ENCODE measurements around the gene ARAP2. TPM values are rescaled to one million over a fixed set of nuclear protein-coding genes. Genes with fewer than 3 reads are reported as not detected.

Gene ARAP2
- total RNA-seq, 5 donors from 2014 or later (not counting 1 experiment from before 2014, with no cell fraction given) = 41.2 to 94.3 (median 61.0) TPM

DNA sequence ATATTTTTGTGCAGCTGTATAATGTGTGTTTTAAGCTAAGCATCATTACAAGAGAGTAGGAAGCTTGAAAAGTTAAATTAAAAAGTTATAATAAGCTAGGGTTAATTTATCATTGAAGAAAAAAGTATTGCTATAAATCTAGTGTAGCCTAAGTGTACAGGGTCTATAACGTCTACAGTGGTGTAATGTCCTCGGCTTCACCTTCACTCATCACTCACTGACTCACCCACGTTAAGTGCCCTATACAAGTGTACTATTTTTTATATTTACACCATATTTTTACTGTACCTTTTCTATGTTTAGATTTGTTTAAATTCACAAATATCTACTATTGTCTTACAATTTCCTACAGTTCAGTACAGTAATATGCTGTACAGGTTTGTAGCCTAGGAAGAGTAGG lies 23.5 kb downstream of the ARAP2 start:
- ChIA-PET CTCF (no interaction called here), POLR2A (interaction anchor here (0.6 to 0.7 kb wide), 2 partner anchors 28 to 508 kb away, joined by 3 to 4 read pairs; no protein-coding TSS in a partner anchor)
- H3K27me3 Mint-ChIP-seq = no peaks in the 10 kb centered on the region
- no peak for DNase-seq
- peaks cover 58 to 68% (median 67%) of the 10 kb centered on the region in 3 donors for H3K4me1 Mint-ChIP-seq
- peaks cover 13% of the 10 kb centered on the region for H3K36me3 Mint-ChIP-seq
- Histone ChIP-seq H3K27ac (ENCODE audit: low read length) (no peak overlapping the region), H3K4me1 (ENCODE audit: control insufficient read depth in 1 of 2, extremely low read depth in 1 of 2, insufficient read depth in 2 of 2, low read length in 2 of 2) (peaks cover 11 to 25% of the 10 kb centered on the region in 2 experiments), H3K27me3 (replicated peaks in 1 of 2; ENCODE audit: control insufficient read depth in 2 of 2, extremely low read depth in 1 of 2, insufficient read depth in 2 of 2, low read length in 1 of 2) (no peaks in the 10 kb centered on the region), H3K9me3 (no peaks in the 10 kb centered on the region), H3K36me3 (ENCODE audit: control insufficient read depth in 2 of 2, extremely low read depth in 1 of 2, insufficient read depth in 1 of 2, low read length in 1 of 2) (no peaks in the 10 kb centered on the region), H3K4me3 (ENCODE audit: control insufficient read depth in 1 of 2, extremely low read depth in 1 of 2, low read length in 1 of 2) (no peak overlapping the region)
- no peak overlapping the region for H3K27ac Mint-ChIP-seq
- no peaks in the 10 kb centered on the region for H3K9me3 Mint-ChIP-seq
- ATAC-seq (replicated peaks in 1 of 4) = no peak
- no peak overlapping the region for H3K4me3 Mint-ChIP-seq
- WGBS (ENCODE audit: insufficient coverage) = no CpG with 5 or more reads among the region's 3 CpGs

DNA sequence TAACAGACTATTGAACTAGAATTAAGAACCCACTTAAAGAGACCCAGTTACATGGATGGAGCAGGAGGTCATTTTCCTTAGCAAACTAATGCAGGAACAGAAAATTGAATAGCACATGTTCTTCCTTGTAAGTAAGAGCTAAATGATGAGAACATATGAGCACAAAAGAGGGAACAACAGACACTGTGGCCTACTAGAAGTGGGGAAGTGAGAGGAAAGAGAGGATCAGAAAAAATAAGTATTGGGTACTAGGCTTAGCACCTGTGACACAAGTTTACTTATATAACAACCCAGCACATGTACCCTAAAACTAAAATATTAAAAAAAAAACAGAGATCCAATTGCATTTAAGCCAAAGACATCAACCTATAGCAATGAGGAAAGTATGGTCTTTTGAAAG lies 26.2 kb downstream of the ARAP2 start:
- Histone ChIP-seq H3K9me3 (no peaks in the 10 kb centered on the region), H3K27me3 (replicated peaks in 1 of 2; ENCODE audit: control insufficient read depth in 2 of 2, extremely low read depth in 1 of 2, insufficient read depth in 2 of 2, low read length in 1 of 2) (no peaks in the 10 kb centered on the region), H3K27ac (ENCODE audit: low read length) (no peak overlapping the region), H3K36me3 (ENCODE audit: control insufficient read depth in 2 of 2, extremely low read depth in 1 of 2, insufficient read depth in 1 of 2, low read length in 1 of 2) (peaks cover 0 to 9% of the 10 kb centered on the region in 2 donors), H3K4me1 (ENCODE audit: control insufficient read depth in 1 of 2, extremely low read depth in 1 of 2, insufficient read depth in 2 of 2, low read length in 2 of 2) (peaks cover 4 to 12% of the 10 kb centered on the region in 2 experiments), H3K4me3 (ENCODE audit: control insufficient read depth in 1 of 2, extremely low read depth in 1 of 2, low read length in 1 of 2) (no peak overlapping the region)
- ChIA-PET POLR2A (interaction anchor here in 1 of 2 donors (0.6 kb wide), 1 partner anchor 26 kb away, joined by 9 read pairs; no protein-coding TSS in a partner anchor), CTCF (no interaction called here)
- Mint-ChIP-seq H3K9me3 (no peaks in the 10 kb centered on the region), H3K4me1 (peaks cover 61 to 66% (median 64%) of the 10 kb centered on the region in 3 donors), H3K27ac (peak overlapping the region in 1 of 2 donors; percentile 40), H3K27me3 (no peaks in the 10 kb centered on the region), H3K36me3 (peaks cover 16% of the 10 kb centered on the region), H3K4me3 (peak overlapping the region in 1 of 3 donors; percentile 16)
- ATAC-seq (replicated peaks in 1 of 4) (no peak), DNase-seq (no peak)

DNA sequence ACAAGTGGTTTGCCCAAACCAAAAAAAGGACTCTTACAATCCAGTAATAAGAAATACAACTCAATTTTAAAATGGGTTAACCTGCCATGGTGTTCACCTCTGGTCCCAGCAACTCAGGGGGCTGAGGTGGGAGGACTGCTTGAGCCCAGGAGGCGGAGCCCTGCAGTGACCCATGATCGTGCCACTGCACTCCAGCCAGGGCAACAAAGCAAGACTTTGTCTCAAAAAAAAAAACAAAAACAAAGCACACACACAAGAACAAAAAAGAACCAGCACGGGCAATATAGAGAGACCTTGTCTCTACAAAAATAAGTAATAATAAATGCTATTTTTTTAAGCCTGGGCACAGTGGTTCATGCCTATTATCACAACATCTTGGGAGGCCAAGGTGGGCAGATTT lies 28.7 kb downstream of the ARAP2 start:
- DNase-seq = no peak
- Histone ChIP-seq H3K4me3 (ENCODE audit: control insufficient read depth in 1 of 2, extremely low read depth in 1 of 2, low read length in 1 of 2) (no peak overlapping the region), H3K27ac (ENCODE audit: low read length) (no peak overlapping the region), H3K9me3 (no peaks in the 10 kb centered on the region), H3K36me3 (ENCODE audit: control insufficient read depth in 2 of 2, extremely low read depth in 1 of 2, insufficient read depth in 1 of 2, low read length in 1 of 2) (peaks cover 0 to 24% of the 10 kb centered on the region in 2 donors), H3K27me3 (replicated peaks in 1 of 2; ENCODE audit: control insufficient read depth in 2 of 2, extremely low read depth in 1 of 2, insufficient read depth in 2 of 2, low read length in 1 of 2) (no peaks in the 10 kb centered on the region), H3K4me1 (ENCODE audit: control insufficient read depth in 1 of 2, extremely low read depth in 1 of 2, insufficient read depth in 2 of 2, low read length in 2 of 2) (peaks cover 4 to 12% of the 10 kb centered on the region in 2 experiments)
- ChIA-PET POLR2A (interaction anchor here in 1 of 2 donors (0.7 to 1.1 kb wide), 2 partner anchors 10 to 19 kb away, joined by 3 to 4 read pairs; no protein-coding TSS in a partner anchor), CTCF (interaction anchor here in 1 of 2 donors (0.7 to 1.3 kb wide), 4 partner anchors 11 to 165 kb away, joined by 3 to 9 read pairs (median 4); no protein-coding TSS in a partner anchor)
- H3K27ac Mint-ChIP-seq = no peak overlapping the region
- WGBS (ENCODE audit: insufficient coverage) = 100% methylated on average over 1 of the region's 3 CpGs
- ATAC-seq (replicated peaks in 1 of 4) = no peak
- H3K4me1 Mint-ChIP-seq = peaks cover 56 to 60% (median 57%) of the 10 kb centered on the region in 3 donors
- H3K27me3 Mint-ChIP-seq = no peaks in the 10 kb centered on the region
- H3K9me3 Mint-ChIP-seq = no peaks in the 10 kb centered on the region
- no peak overlapping the region for H3K4me3 Mint-ChIP-seq
- H3K36me3 Mint-ChIP-seq = peaks cover 36% of the 10 kb centered on the region

DNA sequence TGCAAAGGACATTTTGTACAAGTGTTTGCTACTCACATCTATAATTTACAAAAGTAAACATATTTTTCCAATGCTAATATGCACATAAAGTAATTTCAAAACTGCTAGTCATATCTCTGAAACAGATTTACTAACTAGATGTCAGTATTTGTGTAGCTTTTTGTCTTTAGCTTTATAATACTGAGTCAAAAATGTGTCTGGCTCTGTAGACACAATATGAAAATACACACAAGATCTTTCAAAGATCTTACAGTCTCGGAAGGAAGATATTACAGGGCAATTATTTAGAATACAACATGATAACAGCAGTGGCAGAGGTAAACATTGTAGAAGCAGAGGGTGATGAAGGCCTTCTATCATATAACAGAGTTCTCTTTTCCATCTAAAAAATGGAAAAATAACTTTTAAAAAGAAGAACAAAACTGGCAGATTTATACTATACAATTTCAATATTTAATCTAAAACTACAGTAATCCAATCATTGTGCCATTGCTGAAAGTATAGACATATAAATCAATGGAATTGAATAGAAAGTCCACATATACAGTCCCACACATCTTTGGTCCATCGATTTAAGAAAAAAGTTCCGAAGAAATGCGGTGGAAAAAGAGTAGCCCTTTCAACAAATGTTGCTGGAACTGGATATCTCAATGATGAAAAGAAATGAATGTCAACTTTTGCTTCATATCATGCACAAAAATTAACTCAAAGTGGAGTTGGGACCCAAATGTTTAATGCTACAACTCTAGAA lies 29.4 kb downstream of the ARAP2 start:
- H3K27me3 ChIP-seq (replicated peaks in 1 of 2; ENCODE audit: control insufficient read depth in 2 of 2, extremely low read depth in 1 of 2, insufficient read depth in 2 of 2, low read length in 1 of 2) = no peaks in the 10 kb centered on the region
- H3K9me3 ChIP-seq = no peaks in the 10 kb centered on the region
- Mint-ChIP-seq H3K27me3 (no peaks in the 10 kb centered on the region), H3K4me1 (peaks cover 60 to 62% (median 60%) of the 10 kb centered on the region in 3 donors), H3K36me3 (peaks cover 38% of the 10 kb centered on the region), H3K9me3 (no peaks in the 10 kb centered on the region), H3K4me3 (no peak overlapping the region), H3K27ac (no peak overlapping the region)
- POLR2A ChIA-PET = interaction anchor here in 1 of 2 donors (0.7 kb wide), 1 partner anchor 43 kb away, joined by 3 read pairs; no protein-coding TSS in a partner anchor
- DNase-seq (no peak), ATAC-seq (replicated peaks in 1 of 4) (no peak)
- whole genome bisulfite sequencing (ENCODE audit: insufficient coverage) = no CpG with 5 or more reads among the region's 4 CpGs
- CTCF ChIA-PET = interaction anchor here in 1 of 2 donors (0.9 to 1.3 kb wide), 3 partner anchors 12 to 28 kb away, joined by 3 to 9 read pairs (median 4); no protein-coding TSS in a partner anchor
- peaks cover 4 to 13% of the 10 kb centered on the region in 2 experiments for H3K4me1 ChIP-seq (ENCODE audit: control insufficient read depth in 1 of 2, extremely low read depth in 1 of 2, insufficient read depth in 2 of 2, low read length in 2 of 2)
- H3K27ac ChIP-seq (ENCODE audit: low read length) = no peak overlapping the region
- peaks cover 0 to 31% of the 10 kb centered on the region in 2 donors for H3K36me3 ChIP-seq (ENCODE audit: control insufficient read depth in 2 of 2, extremely low read depth in 1 of 2, insufficient read depth in 1 of 2, low read length in 1 of 2)
- no peak overlapping the region for H3K4me3 ChIP-seq (ENCODE audit: control insufficient read depth in 1 of 2, extremely low read depth in 1 of 2, low read length in 1 of 2)

DNA sequence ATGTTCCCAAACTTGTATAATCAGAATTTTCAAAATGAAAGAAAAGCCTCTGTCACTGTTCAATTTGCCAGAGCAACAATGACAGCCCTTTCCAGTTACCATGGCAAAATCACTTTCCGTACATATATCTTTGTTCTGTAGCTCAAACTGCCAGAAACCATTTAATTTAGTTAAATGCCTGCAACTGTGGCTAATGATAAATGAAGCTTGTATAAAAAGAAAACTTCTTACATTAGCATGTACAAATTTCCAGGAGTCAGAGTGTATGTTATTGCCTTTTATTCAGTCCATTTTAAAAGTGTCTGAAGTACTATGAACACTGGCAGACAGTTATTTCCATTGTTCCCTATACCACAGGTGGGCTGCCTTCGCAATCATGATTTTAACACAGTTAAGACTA lies 30.3 kb downstream of the ARAP2 start:
- no peaks in the 10 kb centered on the region for H3K27me3 Mint-ChIP-seq

DNA sequence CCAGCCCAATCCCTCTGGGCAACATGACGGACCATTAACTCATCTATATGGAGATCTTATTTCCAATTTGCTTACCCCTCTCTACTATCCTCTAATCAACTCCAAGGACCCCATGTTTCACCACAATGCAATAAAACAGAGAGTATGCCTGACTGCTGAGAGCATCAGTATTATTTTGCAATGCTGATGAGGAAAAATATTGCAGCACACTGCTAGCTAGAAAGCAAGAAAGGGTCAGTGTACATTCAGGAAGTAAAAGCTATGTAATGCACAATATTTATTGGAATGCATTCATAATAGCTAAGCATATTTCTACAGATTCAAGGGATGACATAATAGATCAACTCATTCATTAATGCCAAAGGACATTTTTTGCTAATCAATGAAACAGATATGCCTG lies 33.2 kb downstream of the ARAP2 start:
- no peaks in the 10 kb centered on the region for H3K9me3 ChIP-seq
- H3K36me3 ChIP-seq (ENCODE audit: control insufficient read depth in 2 of 2, extremely low read depth in 1 of 2, insufficient read depth in 1 of 2, low read length in 1 of 2) = peaks cover 0 to 40% of the 10 kb centered on the region in 2 donors
- H3K27ac ChIP-seq (ENCODE audit: low read length) = no peak overlapping the region
- H3K27ac Mint-ChIP-seq = no peak overlapping the region
- H3K27me3 ChIP-seq (replicated peaks in 1 of 2; ENCODE audit: control insufficient read depth in 2 of 2, extremely low read depth in 1 of 2, insufficient read depth in 2 of 2, low read length in 1 of 2) = no peaks in the 10 kb centered on the region
- H3K27me3 Mint-ChIP-seq = no peaks in the 10 kb centered on the region
- H3K9me3 Mint-ChIP-seq = no peaks in the 10 kb centered on the region
- POLR2A ChIA-PET = interaction anchor here in 1 of 2 donors (0.6 kb wide), 1 partner anchor 22 kb away, joined by 3 read pairs; no protein-coding TSS in a partner anchor
- peaks cover 54% of the 10 kb centered on the region for H3K36me3 Mint-ChIP-seq
- H3K4me3 Mint-ChIP-seq = no peak overlapping the region
- no peak overlapping the region for H3K4me3 ChIP-seq (ENCODE audit: control insufficient read depth in 1 of 2, extremely low read depth in 1 of 2, low read length in 1 of 2)
- DNase-seq (no peak), ATAC-seq (replicated peaks in 1 of 4) (no peak)
- WGBS (ENCODE audit: insufficient coverage) = no CpG with 5 or more reads among the region's 1 CpG
- H3K4me1 ChIP-seq (ENCODE audit: control insufficient read depth in 1 of 2, extremely low read depth in 1 of 2, insufficient read depth in 2 of 2, low read length in 2 of 2) = peaks cover 10 to 21% of the 10 kb centered on the region in 2 experiments
- peaks cover 64 to 67% (median 67%) of the 10 kb centered on the region in 3 donors for H3K4me1 Mint-ChIP-seq
- CTCF ChIA-PET = no interaction called here

More for the DNA sequence above, 30.3 kb downstream of the ARAP2 start:
- H3K36me3 ChIP-seq (ENCODE audit: control insufficient read depth in 2 of 2, extremely low read depth in 1 of 2, insufficient read depth in 1 of 2, low read length in 1 of 2) = peaks cover 0 to 33% of the 10 kb centered on the region in 2 donors
- no peaks in the 10 kb centered on the region for H3K27me3 ChIP-seq (replicated peaks in 1 of 2; ENCODE audit: control insufficient read depth in 2 of 2, extremely low read depth in 1 of 2, insufficient read depth in 2 of 2, low read length in 1 of 2)
- DNase-seq = no peak
- H3K9me3 ChIP-seq = no peaks in the 10 kb centered on the region
- ChIA-PET POLR2A (interaction anchor here (0.6 to 1.0 kb wide), 4 partner anchors 9 to 177 kb away, joined by 3 read pairs; no protein-coding TSS in a partner anchor), CTCF (interaction anchor here in 1 of 2 donors (0.7 to 0.9 kb wide), 2 partner anchors 29 to 31 kb away, joined by 3 read pairs; partner anchors contain the start of gene ARAP2)
- ATAC-seq (replicated peaks in 1 of 4) = no peak
- no peak overlapping the region for H3K4me3 Mint-ChIP-seq
- peaks cover 61 to 65% (median 62%) of the 10 kb centered on the region in 3 donors for H3K4me1 Mint-ChIP-seq
- peaks cover 4 to 16% of the 10 kb centered on the region in 2 experiments for H3K4me1 ChIP-seq (ENCODE audit: control insufficient read depth in 1 of 2, extremely low read depth in 1 of 2, insufficient read depth in 2 of 2, low read length in 2 of 2)
- WGBS (ENCODE audit: insufficient coverage) = no CpG with 5 or more reads among the region's 2 CpGs
- H3K27ac ChIP-seq (ENCODE audit: low read length) = no peak overlapping the region
- no peak overlapping the region for H3K4me3 ChIP-seq (ENCODE audit: control insufficient read depth in 1 of 2, extremely low read depth in 1 of 2, low read length in 1 of 2)
- H3K27ac Mint-ChIP-seq = no peak overlapping the region
- peaks cover 38% of the 10 kb centered on the region for H3K36me3 Mint-ChIP-seq
- H3K9me3 Mint-ChIP-seq = no peaks in the 10 kb centered on the region

All from T-cell (primary cell).